Activated CD8-positive, alpha-beta memory T cell treated with anti-CD3 and anti-CD28 coated beads, Interleukin-2, amount 50 U/mL, for 4 hours (primary cell): ENCODE measurements around the gene PTPRD.

Experiments used
- DNase-seq: peaks from one replicate; pipeline ENCODE4 v3.0.0-alpha.2; 2020

PTPRD gene

GRCh38 chr9:8388132-8388531 is 2224.7 kb downstream of the PTPRD start:
- DNase-seq, result no peak

- no peak for DNase-seq
Observed at GRCh38 chr9:8384091-8384490, 2228.7 kb downstream of the PTPRD start.

- no peak for DNase-seq
Observed at GRCh38 chr9:8382777-8383527, 2229.8 kb downstream of the PTPRD start.

DNA sequence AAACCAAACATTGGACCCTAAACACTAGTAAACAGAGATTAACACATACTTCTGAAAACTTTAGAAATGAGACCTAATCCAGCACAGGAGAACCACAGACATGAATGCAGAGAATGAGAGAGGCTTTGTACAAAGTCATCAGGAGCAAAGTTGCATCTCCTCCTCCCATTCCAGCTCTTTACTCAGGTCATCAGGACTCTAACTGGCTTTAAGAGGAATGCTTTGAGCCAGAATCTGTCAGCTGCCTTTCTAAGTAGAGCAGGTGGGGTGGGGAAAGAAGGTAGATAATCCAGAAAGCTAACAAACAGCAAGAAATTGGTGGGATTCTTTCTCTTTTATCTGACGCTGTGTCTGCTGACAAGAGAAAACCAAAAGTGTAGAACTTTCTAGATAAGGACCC is 2230.5 kb downstream of the PTPRD start:
- DNase-seq, result no peak

- no peak for DNase-seq
Observed at GRCh38 chr9:8381601-8382000, 2231.2 kb downstream of the PTPRD start.

- no peak for DNase-seq
Observed at GRCh38 chr9:8374471-8374870, 2238.3 kb downstream of the PTPRD start.

GRCh38 chr9:8371686-8372085 is 2241.1 kb downstream of the PTPRD start:
- DNase-seq, result no peak

DNA sequence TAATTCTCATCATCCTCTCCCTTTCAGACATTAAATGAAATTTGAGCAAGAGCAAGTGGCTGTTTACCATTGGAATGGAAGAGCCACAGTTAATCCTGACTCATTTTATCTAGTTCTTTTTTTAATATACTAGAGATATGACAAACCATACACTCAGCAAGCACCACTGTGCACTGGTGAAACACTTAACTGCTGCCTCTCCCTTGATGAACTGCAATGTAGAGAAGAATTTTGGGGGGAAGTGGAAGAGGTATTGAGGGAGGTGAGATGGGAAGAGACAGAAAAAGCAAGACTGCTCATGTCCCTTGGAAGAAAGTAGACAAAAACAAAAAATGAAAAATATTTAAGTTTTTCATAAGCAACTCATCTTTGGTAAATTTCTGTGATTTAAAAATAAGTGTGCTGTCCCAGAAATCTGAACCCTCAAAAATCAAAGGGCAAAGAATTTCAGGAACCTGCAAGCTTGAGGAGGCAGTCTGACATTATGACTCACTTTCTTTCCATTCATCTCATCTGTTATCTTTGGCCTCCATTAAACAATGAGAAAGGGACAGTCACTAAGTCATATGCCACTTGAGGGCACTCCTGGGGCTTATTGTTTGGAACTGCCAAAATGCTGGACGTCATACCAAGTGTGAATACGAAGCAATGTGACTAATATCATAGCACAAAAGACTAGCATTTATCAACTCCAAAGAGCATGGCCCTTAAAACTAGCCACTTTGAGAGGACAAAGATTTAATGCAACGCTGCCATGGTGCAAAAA is 2246.5 kb downstream of the PTPRD start:
- no peak for DNase-seq

DNA sequence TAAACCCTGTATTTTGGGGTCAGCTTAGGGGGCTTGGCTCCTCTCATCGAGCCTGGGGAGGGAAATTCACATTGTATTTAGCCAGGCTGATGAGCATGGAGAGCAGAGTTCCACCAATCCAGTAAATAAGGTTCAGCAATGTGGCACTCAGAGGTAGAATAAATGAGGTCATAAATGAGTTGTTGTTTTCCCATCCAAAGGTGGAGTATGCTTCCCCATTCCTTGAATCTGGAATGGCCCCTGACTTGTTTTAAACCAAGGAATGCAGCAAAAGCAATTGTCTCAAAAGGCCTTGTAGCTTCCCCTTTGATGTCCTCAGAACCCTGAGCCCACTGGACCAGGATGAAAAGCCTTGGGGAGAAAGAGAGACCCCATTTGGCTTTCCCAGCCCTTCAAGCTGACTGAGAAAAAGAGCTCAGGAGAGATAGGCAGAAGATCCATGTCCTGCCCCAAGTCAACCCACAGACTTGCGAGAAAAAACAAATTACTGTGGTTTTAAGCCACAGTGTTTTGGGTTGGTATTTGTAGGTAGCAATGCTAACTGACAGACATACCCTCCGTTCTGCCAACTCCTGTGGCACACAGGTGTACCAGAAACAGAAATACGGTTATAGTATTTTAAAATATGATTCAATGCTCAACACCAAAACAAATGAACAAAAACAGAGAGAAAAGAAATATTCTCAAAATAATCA is 2247.2 kb downstream of the PTPRD start:
- DNase-seq, result no peak

- no peak for DNase-seq
Observed at GRCh38 chr9:8365029-8365428, 2247.8 kb downstream of the PTPRD start.

DNA sequence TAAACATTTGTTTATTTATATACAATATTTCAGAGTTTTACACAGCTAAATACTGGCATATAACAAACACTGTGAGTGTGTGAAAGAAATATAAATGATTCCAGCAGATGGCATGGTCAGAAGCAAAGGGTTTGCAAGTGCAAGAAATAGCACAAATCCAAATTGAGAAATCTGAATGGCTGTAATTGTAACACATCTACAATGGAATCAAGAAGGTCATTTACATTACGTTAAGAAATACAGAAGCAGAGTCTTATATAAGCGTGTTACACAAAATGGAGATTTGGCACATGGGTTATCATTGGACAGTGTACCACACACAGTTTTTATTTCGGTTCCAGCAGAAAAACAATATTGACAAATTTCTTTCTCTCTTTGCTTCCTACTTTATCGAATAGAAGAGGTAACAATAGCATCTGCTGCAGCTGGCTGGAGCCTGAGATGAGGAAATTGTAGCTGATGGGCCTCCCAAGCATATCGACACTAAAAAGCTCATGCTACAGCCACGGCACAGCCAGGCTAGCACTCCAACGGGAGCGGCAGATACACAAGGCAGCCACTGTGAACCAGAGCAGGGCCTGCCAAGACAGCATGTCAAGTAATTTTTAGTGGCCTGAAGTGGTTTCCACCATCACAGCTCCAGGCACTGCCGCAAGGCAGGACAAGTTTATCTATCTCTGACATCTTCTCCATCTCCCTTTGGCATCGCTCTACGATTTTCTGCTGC is 2248.6 kb downstream of the PTPRD start:
- DNase-seq, result no peak

DNA sequence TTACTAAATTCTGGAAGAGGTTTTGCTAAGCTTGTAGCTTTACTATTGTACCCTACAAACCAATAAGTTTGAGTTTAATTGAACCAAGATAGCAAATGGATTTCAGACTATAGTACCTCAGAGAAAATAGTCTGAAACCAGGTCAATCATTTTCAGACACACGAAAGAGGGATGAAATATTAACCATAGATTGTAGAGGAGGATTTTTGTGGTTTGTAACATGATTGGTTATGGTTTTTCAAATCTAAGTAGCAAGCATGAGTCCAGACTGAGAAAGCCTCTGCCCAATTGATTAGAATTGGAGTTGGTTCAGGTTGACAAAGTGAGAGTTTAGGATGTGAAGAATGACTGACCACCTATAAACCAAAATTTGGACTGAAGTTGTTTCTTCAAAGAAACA is 2250.6 kb downstream of the PTPRD start:
- no peak for DNase-seq

GRCh38 chr9:8361364-8361763 is 2251.4 kb downstream of the PTPRD start:
- no peak for DNase-seq

- DNase-seq, result no peak
Observed at GRCh38 chr9:8356406-8356805, 2256.4 kb downstream of the PTPRD start.

DNA sequence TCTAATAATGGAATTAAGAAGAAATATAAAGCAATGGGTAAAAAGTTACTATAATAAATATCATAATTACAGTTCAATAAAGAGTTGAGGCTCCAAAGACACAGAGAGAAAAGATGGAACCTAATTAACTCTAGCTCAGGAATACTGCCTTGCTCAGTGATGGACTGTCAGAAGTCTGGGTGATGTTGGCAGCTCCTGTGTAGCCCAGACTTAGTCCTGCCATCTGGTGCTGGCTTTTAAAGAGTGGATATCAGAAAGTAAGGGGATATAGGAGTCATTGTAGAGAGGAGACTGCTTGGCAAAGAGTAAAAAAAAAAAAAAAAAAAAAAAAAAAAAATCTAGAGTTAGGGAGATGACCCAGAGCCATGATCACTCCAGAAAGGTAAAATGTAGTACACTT is 2261.4 kb downstream of the PTPRD start:
- no peak for DNase-seq

- DNase-seq, result no peak
Observed at GRCh38 chr9:8349901-8350300, 2262.9 kb downstream of the PTPRD start.

DNA sequence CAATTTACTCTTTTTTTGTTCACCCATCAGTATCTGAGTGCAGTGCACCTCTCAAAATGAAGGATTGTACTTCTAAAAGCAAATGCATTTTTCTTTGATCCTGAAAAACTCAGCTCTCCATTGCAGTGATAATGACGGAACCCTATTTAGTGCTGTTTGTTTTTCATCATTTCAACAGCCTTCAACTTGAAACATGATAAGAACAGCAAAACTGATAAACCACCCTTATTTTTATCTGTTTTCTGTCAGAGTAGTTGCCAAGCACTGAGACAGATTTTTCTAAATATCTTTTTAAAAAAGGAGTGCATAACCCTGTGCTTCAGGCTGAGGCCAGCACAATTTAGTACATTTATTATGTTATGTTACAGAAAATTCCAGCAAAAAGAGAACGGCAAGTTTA is 2263.4 kb downstream of the PTPRD start:
- DNase-seq, result no peak

GRCh38 chr9:8348756-8349155 is 2264.0 kb downstream of the PTPRD start:
- no peak for DNase-seq

GRCh38 chr9:8346296-8346695 is 2266.5 kb downstream of the PTPRD start:
- no peak for DNase-seq

DNA sequence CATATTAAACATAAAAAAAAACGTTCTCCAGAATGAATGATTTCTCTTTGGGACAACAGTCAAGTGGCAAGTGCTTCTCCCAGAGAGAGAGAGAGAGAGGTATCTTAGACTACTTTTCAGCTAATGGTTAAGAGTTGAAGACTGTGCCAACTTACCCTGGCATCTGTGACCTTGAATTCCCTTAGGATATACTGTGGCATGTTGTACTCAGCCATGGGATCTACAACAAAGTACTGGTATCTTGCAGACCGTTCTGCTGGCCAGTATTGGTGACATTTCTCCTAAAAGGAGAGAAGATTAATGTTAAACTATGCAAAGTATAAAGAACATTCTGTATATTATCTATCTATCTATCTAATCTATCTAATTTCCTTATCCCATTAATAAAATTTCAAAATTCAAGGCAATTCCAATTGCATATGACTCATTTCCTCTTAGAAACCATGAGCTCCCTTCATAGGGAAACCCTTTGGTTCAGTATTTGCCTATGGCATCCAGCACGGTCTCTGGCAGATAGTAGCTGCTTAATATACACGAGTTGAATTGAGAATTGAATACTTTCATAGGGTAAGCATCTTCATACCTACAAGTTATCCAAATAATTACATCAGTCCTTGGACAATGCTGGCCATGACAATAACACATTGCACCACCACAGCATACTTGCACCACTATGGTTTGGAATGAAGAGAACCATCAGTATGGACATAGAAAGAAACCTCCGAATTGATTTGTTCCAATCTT is 2273.9 kb downstream of the PTPRD start:
- DNase-seq, result no peak

DNA sequence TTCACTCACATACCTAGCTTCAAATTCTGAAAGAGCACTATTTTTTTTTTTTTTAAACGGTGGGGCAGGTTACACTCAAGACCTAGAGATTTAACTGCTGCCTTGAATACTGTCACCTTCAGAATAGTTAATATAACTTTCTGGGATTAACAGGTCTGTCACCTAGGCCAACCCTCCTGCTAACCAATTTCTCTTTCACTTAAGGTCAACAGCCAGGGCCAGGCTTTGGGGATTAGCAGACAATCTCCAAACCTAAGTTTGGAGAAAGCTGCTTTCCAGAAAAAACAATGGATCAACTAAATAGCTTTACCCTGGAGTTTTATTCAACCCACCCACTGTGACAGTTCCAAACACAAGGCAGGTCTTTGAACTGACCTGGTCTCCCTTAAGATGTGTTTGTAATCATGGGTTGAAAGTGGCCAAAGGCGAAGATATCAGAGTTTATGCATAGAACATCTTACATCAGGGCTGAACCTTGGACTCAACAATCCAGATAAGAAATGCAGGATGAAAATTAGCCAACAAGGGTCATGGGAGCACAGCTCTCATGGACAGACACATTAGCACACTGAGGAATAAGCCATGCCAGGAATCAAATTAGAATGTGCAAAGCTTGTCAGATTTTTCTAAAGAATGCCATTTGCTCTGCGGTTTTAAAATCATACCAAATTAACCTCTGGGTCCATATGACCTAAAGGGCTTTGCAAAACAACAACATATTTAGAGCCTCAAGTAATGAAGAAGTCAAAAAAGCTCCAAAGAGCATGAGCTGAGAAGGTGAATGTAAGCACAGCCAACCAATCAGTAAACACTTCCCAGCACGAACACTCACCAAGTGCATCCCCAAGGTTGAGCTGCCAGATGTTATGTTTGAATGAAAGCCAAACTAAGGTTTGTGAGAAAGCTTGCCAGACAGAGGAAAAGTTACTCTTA is 2274.7 kb downstream of the PTPRD start:
- no peak for DNase-seq
